ENCODE measurements around the gene METTL22. TPM values are rescaled to one million over a fixed set of nuclear protein-coding genes. Genes with fewer than 3 reads are reported as not detected.

The METTL22 gene
- total and polyA plus RNA-seq, 10 of the 15 experiments (the other 5 are each of a cell fraction or from before 2014, with no cell fraction given): 6.4 to 34.7 (median 18.8) TPM

DNA sequence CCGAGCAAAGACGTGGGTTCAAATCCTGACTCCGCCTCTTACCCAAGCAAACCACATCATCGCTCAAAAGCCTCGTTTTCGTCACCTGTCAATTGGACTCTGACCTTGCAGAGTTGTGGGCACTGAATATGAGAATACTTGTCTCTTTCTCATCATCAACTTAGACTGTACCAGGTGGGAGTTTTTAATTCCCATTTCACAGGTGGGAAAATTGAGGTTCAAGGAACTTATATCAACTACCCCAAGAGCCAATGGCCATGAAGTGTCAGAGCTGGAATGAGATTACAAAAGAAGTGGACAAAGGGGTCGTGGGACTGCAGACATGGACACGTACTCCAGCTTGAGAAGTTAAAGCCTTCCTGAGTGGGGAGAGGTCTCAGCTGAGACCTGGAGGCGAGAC is 41.9 kb upstream of the METTL22 start:
- 49% methylated on average over 9 of the region's 9 CpGs for WGBS (ENCODE audit: insufficient coverage, insufficient replicate concordance, low lambda C conversion rate, missing lambda C conversion rate)

More for the DNA sequence above, 41.9 kb upstream of the METTL22 start:
- Histone ChIP-seq H3K79me2 (ENCODE audit: control insufficient read depth, insufficient read depth, low read length) (no peaks in the 10 kb centered on the region), H3K4me2 (ENCODE audit: control insufficient read depth, insufficient read depth) (no peak overlapping the region), H3K4me3 (no peak overlapping the region), H3K36me3 (ENCODE audit: control insufficient read depth in 2 of 2, insufficient read depth in 2 of 2, low read length in 1 of 2) (no peaks in the 10 kb centered on the region), H3K9me3 (replicated peaks; ENCODE audit: control insufficient read depth, insufficient read depth, low read length) (no peaks in the 10 kb centered on the region; the same call in 2 of the 3 replicates), H2AFZ (ENCODE audit: control insufficient read depth, low read depth, low read length) (no peak overlapping the region), H3K27me3 (replicated peaks in 1 of 2; ENCODE audit: control insufficient read depth in 2 of 2, insufficient read depth in 2 of 2, low read length in 1 of 2) (no peaks in the 10 kb centered on the region; a peak in 1 of 4 replicates), H4K20me1 (ENCODE audit: control insufficient read depth, insufficient read depth) (no peaks in the 10 kb centered on the region), H3K4me1 (ENCODE audit: control insufficient read depth, insufficient read depth, low read length) (0 out of 2 replicates have a peak, but pooled peaks cover 3% of the 10 kb centered on the region), H3K27ac (ENCODE audit: control insufficient read depth, insufficient read depth) (no peak overlapping the region), H3K9ac (ENCODE audit: control insufficient read depth, insufficient read depth, low read length) (no peak overlapping the region)
- ATAC-seq: no peak
- no peak for TF ChIP-seq BCL11A (IDR thresholded peaks at IDR 0.05; ENCODE audit: low read depth, low read length)
- no peak for TF ChIP-seq GABPA (IDR thresholded peaks at IDR 0.05; ENCODE audit: low read depth)
- TF ChIP-seq EZH2 (IDR thresholded peaks at IDR 0.05; ENCODE audit: borderline replicate concordance, control insufficient read depth, low read depth, low read length): no peak
- no peak for TF ChIP-seq MYB (IDR thresholded peaks at IDR 0.05; ENCODE audit: borderline replicate concordance, low read depth, low read length)
- no peak for TF ChIP-seq GATAD2B (conservative IDR thresholded peaks at IDR 0.05; ENCODE audit: low read depth)
- TF ChIP-seq TAF1 (IDR thresholded peaks at IDR 0.05; ENCODE audit: borderline replicate concordance, low read depth, low read length): no peak
- no peak for TF ChIP-seq CHD1 (IDR thresholded peaks at IDR 0.05; ENCODE audit: low read depth, low read length)
- TF ChIP-seq, protein P1, sequence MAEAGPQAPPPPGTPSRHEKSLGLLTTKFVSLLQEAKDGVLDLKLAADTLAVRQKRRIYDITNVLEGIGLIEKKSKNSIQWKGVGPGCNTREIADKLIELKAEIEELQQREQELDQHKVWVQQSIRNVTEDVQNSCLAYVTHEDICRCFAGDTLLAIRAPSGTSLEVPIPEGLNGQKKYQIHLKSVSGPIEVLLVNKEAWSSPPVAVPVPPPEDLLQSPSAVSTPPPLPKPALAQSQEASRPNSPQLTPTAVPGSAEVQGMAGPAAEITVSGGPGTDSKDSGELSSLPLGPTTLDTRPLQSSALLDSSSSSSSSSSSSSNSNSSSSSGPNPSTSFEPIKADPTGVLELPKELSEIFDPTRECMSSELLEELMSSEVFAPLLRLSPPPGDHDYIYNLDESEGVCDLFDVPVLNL (IDR thresholded peaks at IDR 0.05; ENCODE audit: low read depth, low read length): no peak
- TF ChIP-seq, protein P2, sequence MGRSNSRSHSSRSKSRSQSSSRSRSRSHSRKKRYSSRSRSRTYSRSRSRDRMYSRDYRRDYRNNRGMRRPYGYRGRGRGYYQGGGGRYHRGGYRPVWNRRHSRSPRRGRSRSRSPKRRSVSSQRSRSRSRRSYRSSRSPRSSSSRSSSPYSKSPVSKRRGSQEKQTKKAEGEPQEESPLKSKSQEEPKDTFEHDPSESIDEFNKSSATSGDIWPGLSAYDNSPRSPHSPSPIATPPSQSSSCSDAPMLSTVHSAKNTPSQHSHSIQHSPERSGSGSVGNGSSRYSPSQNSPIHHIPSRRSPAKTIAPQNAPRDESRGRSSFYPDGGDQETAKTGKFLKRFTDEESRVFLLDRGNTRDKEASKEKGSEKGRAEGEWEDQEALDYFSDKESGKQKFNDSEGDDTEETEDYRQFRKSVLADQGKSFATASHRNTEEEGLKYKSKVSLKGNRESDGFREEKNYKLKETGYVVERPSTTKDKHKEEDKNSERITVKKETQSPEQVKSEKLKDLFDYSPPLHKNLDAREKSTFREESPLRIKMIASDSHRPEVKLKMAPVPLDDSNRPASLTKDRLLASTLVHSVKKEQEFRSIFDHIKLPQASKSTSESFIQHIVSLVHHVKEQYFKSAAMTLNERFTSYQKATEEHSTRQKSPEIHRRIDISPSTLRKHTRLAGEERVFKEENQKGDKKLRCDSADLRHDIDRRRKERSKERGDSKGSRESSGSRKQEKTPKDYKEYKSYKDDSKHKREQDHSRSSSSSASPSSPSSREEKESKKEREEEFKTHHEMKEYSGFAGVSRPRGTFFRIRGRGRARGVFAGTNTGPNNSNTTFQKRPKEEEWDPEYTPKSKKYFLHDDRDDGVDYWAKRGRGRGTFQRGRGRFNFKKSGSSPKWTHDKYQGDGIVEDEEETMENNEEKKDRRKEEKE (IDR thresholded peaks at IDR 0.05): no peak
- no peak for TF ChIP-seq POLR2A (IDR thresholded peaks at IDR 0.05; ENCODE audit: low read depth, low read length)
- TF ChIP-seq, protein P3, sequence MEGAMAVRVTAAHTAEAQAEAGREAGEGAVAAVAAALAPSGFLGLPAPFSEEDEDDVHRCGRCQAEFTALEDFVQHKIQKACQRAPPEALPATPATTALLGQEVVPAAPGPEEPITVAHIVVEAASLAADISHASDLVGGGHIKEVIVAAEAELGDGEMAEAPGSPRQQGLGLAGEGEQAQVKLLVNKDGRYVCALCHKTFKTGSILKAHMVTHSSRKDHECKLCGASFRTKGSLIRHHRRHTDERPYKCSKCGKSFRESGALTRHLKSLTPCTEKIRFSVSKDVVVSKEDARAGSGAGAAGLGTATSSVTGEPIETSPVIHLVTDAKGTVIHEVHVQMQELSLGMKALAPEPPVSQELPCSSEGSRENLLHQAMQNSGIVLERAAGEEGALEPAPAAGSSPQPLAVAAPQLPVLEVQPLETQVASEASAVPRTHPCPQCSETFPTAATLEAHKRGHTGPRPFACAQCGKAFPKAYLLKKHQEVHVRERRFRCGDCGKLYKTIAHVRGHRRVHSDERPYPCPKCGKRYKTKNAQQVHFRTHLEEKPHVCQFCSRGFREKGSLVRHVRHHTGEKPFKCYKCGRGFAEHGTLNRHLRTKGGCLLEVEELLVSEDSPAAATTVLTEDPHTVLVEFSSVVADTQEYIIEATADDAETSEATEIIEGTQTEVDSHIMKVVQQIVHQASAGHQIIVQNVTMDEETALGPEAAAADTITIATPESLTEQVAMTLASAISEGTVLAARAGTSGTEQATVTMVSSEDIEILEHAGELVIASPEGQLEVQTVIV (IDR thresholded peaks at IDR 0.05; ENCODE audit: borderline replicate concordance, partially characterized antibody): no peak
- TF ChIP-seq HCFC1 (IDR thresholded peaks at IDR 0.05; ENCODE audit: low read length): no peak
- TF ChIP-seq FOS (IDR thresholded peaks at IDR 0.05; ENCODE audit: borderline replicate concordance, extremely low read depth, insufficient read length): no peak
- TF ChIP-seq EED (IDR thresholded peaks at IDR 0.05; ENCODE audit: low read depth): no peak
- TF ChIP-seq, protein P4, sequence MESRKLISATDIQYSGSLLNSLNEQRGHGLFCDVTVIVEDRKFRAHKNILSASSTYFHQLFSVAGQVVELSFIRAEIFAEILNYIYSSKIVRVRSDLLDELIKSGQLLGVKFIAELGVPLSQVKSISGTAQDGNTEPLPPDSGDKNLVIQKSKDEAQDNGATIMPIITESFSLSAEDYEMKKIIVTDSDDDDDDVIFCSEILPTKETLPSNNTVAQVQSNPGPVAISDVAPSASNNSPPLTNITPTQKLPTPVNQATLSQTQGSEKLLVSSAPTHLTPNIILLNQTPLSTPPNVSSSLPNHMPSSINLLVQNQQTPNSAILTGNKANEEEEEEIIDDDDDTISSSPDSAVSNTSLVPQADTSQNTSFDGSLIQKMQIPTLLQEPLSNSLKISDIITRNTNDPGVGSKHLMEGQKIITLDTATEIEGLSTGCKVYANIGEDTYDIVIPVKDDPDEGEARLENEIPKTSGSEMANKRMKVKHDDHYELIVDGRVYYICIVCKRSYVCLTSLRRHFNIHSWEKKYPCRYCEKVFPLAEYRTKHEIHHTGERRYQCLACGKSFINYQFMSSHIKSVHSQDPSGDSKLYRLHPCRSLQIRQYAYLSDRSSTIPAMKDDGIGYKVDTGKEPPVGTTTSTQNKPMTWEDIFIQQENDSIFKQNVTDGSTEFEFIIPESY (IDR thresholded peaks at IDR 0.05): no peak
- in situ Hi-C loops (cut with MboI): loop anchor here (10.0 kb wide), 1 partner anchor 1605 kb away; the partner anchor contains the start of gene GRIN2A
- ChIA-PET SMC1A (ENCODE audit: uncharacterized antibody, unreplicated experiment) (interaction anchor here (1.0 kb wide), 1 partner anchor 8 kb away, joined by 3 read pairs; no protein-coding TSS in a partner anchor), POLR2A (no interaction called here), RAD21 (ENCODE audit: unreplicated experiment) (no interaction called here), CTCF (interaction anchor here (0.9 to 1.3 kb wide), 2 partner anchors 11 to 560 kb away, joined by 3 to 5 read pairs; no protein-coding TSS in a partner anchor)
- no peak for FAIRE-seq
- BruUV-seq (replicated peaks): no TSS peak
- DNase-seq (ENCODE audit: low read depth, low spot score): no peak
- intact Hi-C loops (cut with micrococcal nuclease; ENCODE audit: unreplicated experiment): loop anchor here (5.0 kb wide), 1 partner anchor 43 kb away; the partner anchor contains the start of gene METTL22

Measured in GM12878 (cell line).